Measurements from ENCODE around the gene EGFR.

EGFR gene

GRCh38 chr7:55194522-55194921 lies 175.7 kb downstream of the EGFR start:
- no peak for DNase-seq

DNA sequence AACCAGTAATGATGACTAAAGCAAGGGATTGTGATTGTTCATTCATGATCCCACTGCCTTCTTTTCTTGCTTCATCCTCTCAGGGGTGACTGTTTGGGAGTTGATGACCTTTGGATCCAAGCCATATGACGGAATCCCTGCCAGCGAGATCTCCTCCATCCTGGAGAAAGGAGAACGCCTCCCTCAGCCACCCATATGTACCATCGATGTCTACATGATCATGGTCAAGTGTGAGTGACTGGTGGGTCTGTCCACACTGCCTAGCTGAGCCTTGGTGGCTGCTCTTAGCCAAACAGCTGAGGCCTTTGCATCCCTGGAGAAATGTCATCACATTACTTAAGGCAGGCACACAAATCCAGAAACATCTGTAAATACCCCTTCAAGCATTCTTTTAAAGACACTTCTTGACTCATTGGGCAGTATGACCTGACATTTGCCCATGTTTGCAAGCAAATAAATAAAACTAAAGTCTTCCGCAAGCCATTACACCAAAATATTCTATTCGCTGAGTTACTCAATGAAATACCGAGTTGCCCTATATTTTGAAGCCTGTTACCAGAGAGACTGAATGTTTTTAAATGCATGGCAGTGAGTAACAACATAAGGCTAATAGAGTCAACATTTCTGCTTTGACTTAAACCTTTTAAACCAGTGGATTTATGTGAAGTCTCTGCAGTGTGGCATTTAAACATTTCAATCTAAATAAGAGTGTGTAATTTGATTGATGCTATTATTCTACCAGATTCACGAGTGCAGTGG lies 180.0 kb downstream of the EGFR start:
- no peak for DNase-seq

DNA sequence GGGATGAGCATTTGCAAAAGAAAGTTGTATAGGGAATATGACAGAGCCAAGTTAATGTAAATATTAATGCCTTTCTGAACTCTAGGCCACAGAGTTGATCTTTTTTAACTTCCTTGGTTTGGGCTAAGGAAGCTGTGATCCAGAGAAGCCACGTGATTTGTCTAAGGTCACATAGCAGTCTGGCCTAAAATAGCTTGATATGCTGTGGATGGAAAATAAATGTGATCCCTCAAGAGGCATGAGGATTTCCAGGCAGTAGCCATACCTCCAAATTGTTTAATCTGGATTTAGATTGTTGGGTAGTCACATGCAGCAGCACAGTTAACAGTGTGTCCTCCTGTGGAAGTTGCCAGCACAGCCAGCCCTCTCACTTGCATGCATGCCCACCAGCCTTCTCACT lies 180.6 kb downstream of the EGFR start:
- DNase-seq = no peak

GRCh38 chr7:55200441-55200840 lies 181.6 kb downstream of the EGFR start:
- DNase-seq = no peak

GRCh38 chr7:55202150-55202913 lies 183.5 kb downstream of the EGFR start:
- no peak for DNase-seq

GRCh38 chr7:55203300-55203699 lies 184.5 kb downstream of the EGFR start:
- DNase-seq = no peak

- no peak for DNase-seq
Measured at GRCh38 chr7:55205124-55205955, 186.5 kb downstream of the EGFR start.

DNA sequence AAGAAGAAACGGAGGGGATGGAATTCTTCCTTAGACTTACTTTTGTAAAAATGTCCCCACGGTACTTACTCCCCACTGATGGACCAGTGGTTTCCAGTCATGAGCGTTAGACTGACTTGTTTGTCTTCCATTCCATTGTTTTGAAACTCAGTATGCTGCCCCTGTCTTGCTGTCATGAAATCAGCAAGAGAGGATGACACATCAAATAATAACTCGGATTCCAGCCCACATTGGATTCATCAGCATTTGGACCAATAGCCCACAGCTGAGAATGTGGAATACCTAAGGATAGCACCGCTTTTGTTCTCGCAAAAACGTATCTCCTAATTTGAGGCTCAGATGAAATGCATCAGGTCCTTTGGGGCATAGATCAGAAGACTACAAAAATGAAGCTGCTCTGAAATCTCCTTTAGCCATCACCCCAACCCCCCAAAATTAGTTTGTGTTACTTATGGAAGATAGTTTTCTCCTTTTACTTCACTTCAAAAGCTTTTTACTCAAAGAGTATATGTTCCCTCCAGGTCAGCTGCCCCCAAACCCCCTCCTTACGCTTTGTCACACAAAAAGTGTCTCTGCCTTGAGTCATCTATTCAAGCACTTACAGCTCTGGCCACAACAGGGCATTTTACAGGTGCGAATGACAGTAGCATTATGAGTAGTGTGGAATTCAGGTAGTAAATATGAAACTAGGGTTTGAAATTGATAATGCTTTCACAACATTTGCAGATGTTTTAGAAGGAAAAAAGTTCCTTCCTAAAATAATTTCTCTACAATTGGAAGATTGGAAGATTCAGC lies 187.6 kb downstream of the EGFR start:
- no peak for DNase-seq

DNA sequence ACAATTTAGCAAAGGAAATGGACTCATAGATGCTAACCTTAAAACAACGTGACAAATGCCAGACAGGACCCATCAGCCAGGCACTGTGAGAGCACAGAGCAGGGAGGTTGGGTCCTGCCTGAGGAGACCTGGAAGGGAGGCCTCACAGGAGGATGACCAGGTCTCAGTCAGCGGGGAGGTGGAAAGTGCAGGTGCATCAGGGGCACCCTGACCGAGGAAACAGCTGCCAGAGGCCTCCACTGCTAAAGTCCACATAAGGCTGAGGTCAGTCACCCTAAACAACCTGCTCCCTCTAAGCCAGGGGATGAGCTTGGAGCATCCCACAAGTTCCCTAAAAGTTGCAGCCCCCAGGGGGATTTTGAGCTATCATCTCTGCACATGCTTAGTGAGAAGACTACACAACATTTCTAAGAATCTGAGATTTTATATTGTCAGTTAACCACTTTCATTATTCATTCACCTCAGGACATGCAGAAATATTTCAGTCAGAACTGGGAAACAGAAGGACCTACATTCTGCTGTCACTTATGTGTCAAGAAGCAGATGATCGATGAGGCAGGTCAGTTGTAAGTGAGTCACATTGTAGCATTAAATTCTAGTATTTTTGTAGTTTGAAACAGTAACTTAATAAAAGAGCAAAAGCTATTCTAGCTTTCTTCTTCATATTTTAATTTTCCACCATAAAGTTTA lies 188.8 kb downstream of the EGFR start:
- DNase-seq = no peak

- DNase-seq = no peak
Measured at GRCh38 chr7:55209366-55209765, 190.5 kb downstream of the EGFR start.

GRCh38 chr7:55210176-55210575 lies 191.4 kb downstream of the EGFR start:
- no peak for DNase-seq

GRCh38 chr7:55210716-55211115 lies 191.9 kb downstream of the EGFR start:
- DNase-seq = no peak

GRCh38 chr7:55211726-55212125 lies 192.9 kb downstream of the EGFR start:
- no peak for DNase-seq

GRCh38 chr7:55212176-55212575 lies 193.4 kb downstream of the EGFR start:
- no peak for DNase-seq

DNA sequence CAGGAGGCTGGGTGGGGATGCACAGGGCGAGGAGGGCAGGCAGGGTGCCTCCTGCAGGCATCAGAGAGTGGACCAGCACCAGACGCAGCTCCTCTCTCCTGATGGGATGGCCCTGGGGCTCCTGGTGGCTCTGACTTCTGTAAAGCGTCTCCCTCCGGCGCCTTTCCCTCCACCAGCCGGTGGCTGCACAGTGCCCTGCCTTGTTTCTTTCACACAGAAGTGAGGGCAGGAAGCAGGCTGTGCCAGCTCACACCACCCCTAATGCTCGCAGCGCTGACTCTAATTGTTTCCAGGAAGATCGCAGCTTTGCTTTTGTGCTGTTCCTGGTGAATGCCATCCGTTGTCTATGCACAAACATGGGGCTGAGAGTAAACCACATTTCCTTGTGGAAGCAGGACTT lies 194.0 kb downstream of the EGFR start:
- no peak for DNase-seq

- no peak for DNase-seq
Measured at GRCh38 chr7:55214707-55215106, 195.9 kb downstream of the EGFR start.

DNA sequence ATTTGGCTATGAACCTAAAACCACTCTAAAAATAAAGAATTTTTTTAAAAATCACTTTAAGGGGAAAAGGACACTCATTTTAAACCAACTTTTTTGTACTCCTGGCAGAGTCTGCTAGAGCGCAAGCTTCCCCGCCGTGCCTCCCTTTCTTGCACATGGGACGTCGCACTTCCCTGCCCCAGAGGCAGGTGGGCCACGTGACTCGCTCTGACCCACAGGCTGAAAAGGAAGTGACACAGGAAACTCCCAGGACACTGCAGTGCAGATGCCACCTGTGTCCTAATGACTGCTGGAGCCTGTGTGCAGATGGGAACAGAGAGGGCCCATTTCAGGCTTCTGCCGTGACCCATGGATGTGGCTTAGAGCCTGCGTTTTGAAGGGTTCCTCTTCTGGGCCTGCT lies 204.2 kb downstream of the EGFR start:
- DNase-seq = no peak

GRCh38 chr7:55224111-55224510 lies 205.3 kb downstream of the EGFR start:
- DNase-seq = no peak

DNA sequence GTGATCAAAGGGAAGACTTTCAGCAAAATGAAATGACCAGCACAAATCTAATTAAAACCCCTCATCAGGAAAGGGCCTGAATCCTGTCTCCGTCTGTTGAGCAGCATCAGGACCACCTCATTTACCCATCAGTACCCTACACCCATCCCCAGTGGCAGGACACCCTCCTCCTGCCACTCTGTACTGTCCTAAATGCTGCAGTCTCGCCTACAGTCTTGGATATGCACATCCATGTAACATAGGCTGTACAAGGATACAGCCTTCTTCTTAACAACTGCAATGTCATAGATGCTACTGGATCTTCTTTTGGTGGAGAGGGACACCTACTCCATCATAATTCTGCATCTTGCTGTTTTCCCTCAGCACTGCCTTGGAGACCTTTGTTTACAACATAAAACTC lies 206.0 kb downstream of the EGFR start:
- DNase-seq = no peak

DNA sequence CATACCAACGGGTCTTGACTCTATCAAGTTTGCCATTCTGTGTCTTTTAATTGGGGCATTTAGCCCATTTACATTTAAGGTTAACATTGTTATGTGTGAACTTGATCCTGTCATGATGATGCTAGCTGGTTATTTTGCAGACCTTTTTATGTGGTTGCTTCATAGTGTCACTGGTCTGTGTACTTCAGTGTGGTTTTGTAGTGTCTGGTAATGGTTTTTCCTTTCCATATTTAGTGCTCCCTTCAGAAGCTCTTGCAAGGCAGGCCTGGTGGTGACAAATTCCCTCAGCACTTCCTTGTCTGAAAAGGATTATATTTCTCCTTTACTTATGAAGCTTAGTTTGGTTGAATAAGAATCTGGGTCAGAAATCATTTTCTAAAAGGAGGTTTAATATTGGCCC lies 211.2 kb downstream of the EGFR start:
- no peak for DNase-seq

- DNase-seq = no peak
Measured at GRCh38 chr7:55231736-55232280, 213.0 kb downstream of the EGFR start.

DNA sequence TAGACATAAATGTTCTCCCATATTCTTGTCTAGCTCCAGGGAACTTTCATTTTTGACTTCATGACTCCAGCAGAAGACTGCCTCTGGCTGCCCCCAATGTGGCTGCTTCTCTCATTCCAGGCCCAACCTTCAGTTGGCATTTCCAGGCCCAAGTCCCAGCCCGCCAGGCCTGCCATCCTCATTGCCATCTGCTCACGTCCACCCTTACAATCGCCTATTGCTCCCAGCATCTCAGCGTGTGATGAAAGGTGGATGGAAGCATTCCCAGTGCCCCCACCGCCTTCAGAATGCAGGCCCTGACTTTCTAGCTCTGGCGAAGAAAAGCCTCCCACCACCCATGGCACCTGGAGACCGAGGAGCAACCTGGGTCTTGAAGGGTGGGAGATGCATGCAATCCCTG lies 214.2 kb downstream of the EGFR start:
- DNase-seq = no peak

Measured in bone marrow (tissue), 2 donors.